H1 (cell line): ENCODE results near the gene USP54. TPM values are rescaled to one million over a fixed set of nuclear protein-coding genes. Genes with fewer than 3 reads are reported as not detected.

Experiments
- CTCF ChIA-PET: fragments of 300-600 bp; sonication (Branson Sonifier 250); formaldehyde crosslinking; loops from one replicate; lab custom pipeline; 2021; ENCODE audit not compliant: partially characterized antibody; lab: Charles Lee
- POLR2A ChIA-PET: fragments of 300-600 bp; sonication (Branson Sonifier 250); formaldehyde crosslinking; loops from one replicate; lab custom pipeline; 2021; ENCODE audit warnings: inconsistent platforms; ENCODE audit not compliant: partially characterized antibody; lab: Charles Lee
- DNase-seq, 2 experiments: peaks; one replicate each; pipeline versions ENCODE4 v3.0.0 to v3.0.0-alpha.2; 2010 to 2022; ENCODE audit warnings: low spot score in 2 of 2, low read depth in 1 of 2, mixed read lengths in 1 of 2
- FAIRE-seq: peaks from 2 replicates; lab custom pipeline; 2011; peaks lifted over from hg19 to GRCh38; lab: Jason Lieb, UNC
- H2AFZ ChIP-seq: 2 replicates; pipeline ENCODE4 v1.8.1; 2012; ENCODE audit warnings: low read length, inconsistent platforms
- H2AK5ac ChIP-seq: 2 replicates; pipeline ENCODE4 v1.6.1; 2013; ENCODE audit warnings: low read depth, low read length
- H2BK120ac ChIP-seq: replicated peaks from 2 replicates; pipeline ENCODE3; 2013; ENCODE audit warnings: low read depth, low read length, inconsistent platforms
- H2BK12ac ChIP-seq: 2 replicates; pipeline ENCODE4 v1.6.1; 2013; ENCODE audit warnings: low read depth, low read length
- H2BK15ac ChIP-seq: 2 replicates; pipeline ENCODE4 v1.6.1; 2013; ENCODE audit warnings: low read length
- H2BK20ac ChIP-seq: 2 replicates; pipeline ENCODE4 v1.6.1; 2013; ENCODE audit warnings: low read length
- H2BK5ac ChIP-seq: 2 replicates; pipeline ENCODE4 v1.6.1; 2013; ENCODE audit warnings: low read depth, low read length
- H3K14ac ChIP-seq: 2 replicates; pipeline ENCODE4 v1.6.1; 2013; ENCODE audit warnings: inconsistent platforms; ENCODE audit not compliant: insufficient read length
- H3K18ac ChIP-seq: 2 replicates; pipeline ENCODE4 v1.6.1; 2013; ENCODE audit warnings: low read length; ENCODE audit errors: extremely low read depth
- H3K23ac ChIP-seq: 2 replicates; pipeline ENCODE4 v1.6.1; 2013; ENCODE audit warnings: inconsistent platforms; ENCODE audit not compliant: insufficient read length
- H3K23me2 ChIP-seq: 2 replicates; pipeline ENCODE4 v1.6.1; 2013; ENCODE audit warnings: low read depth, low read length
- H3K27ac ChIP-seq: 2 replicates; pipeline ENCODE4 v1.6.1; 2011; ENCODE audit warnings: low read depth, low read length, inconsistent platforms
- H3K27me3 ChIP-seq, 4 experiments: replicated peaks in 1 of 4; 1 replicate in 1 of 4; 2 replicates in 3 of 4; pipeline versions ENCODE4 v1.6.1 to v1.8.1; 2011 to 2013; ENCODE audit warnings: low read length in 3 of 4, mild to moderate bottlenecking in 3 of 4, inconsistent platforms in 2 of 4, mixed read lengths in 2 of 4, moderate library complexity in 1 of 4; ENCODE audit not compliant: control insufficient read depth in 3 of 4, insufficient read depth in 3 of 4; ENCODE audit errors: extremely low read depth in 1 of 4
- H3K36me3 ChIP-seq, 4 experiments: 2 replicates each; pipeline versions ENCODE4 v1.6.1 to v1.8.1; 2011 to 2013; ENCODE audit warnings: mild to moderate bottlenecking in 4 of 4, low read length in 3 of 4, moderate library complexity in 2 of 4, control low read depth in 1 of 4, inconsistent platforms in 1 of 4; ENCODE audit not compliant: insufficient read depth in 4 of 4, control insufficient read depth in 2 of 4
- H3K4ac ChIP-seq: replicated peaks from 2 replicates; pipeline ENCODE3; 2013; ENCODE audit warnings: low read length, low read depth, mixed read lengths, inconsistent platforms; ENCODE audit not compliant: insufficient read length
- H3K4me1 ChIP-seq, 4 experiments: replicated peaks in 1 of 4; 1 replicate in 1 of 4; 2 replicates in 3 of 4; pipeline versions ENCODE4 v1.6.1 to v1.8.1; 2011 to 2013; ENCODE audit warnings: low read length in 3 of 4, inconsistent platforms in 2 of 4, mixed read lengths in 1 of 4; ENCODE audit not compliant: insufficient read depth in 4 of 4, control insufficient read depth in 3 of 4
- H3K4me2 ChIP-seq, 2 experiments: 2 replicates each; pipeline versions ENCODE4 v1.6.1 to v1.8.1; 2011 to 2013; ENCODE audit warnings: low read depth in 2 of 2, low read length in 2 of 2, control low read depth in 1 of 2, inconsistent platforms in 1 of 2, mild to moderate bottlenecking in 1 of 2; ENCODE audit not compliant: insufficient read depth in 1 of 2
- H3K4me3 ChIP-seq, 4 experiments: fragments of 200-600, 300-600 bp in 1 of 4; sonication (generic), shearing (Covaris generic), sonication (Bioruptor Twin) in 1 of 4; 2 replicates each; pipeline versions ENCODE4 v1.5.1 to v1.8.1; 2011 to 2016; ENCODE audit warnings: low read length in 4 of 4, low read depth in 3 of 4, control low read depth in 2 of 4, inconsistent platforms in 2 of 4, mild to moderate bottlenecking in 2 of 4, mixed read lengths in 1 of 4, moderate library complexity in 1 of 4; ENCODE audit not compliant: insufficient read depth in 2 of 4; ENCODE audit errors: extremely low read depth in 1 of 4
- H3K56ac ChIP-seq: replicated peaks from 2 replicates; pipeline ENCODE3; 2013; ENCODE audit warnings: low read depth, mild to moderate bottlenecking, mixed read lengths, low read length, inconsistent platforms; ENCODE audit not compliant: insufficient read length
- H3K79me1 ChIP-seq: 2 replicates; pipeline ENCODE4 v1.6.1; 2013; ENCODE audit warnings: low read depth, low read length, control low read depth
- H3K79me2 ChIP-seq, 2 experiments: 2 replicates each; pipeline versions ENCODE4 v1.6.1 to v1.8.1; 2012 to 2013; ENCODE audit warnings: low read length in 2 of 2, mild to moderate bottlenecking in 2 of 2, inconsistent platforms in 1 of 2; ENCODE audit not compliant: insufficient read depth in 2 of 2, control insufficient read depth in 1 of 2
- H3K9ac ChIP-seq, 4 experiments: replicated peaks in 1 of 4; 1 replicate in 1 of 4; 2 replicates in 3 of 4; pipeline versions ENCODE4 v1.6.1 to v1.8.1; 2011 to 2013; ENCODE audit warnings: low read depth in 3 of 4, low read length in 3 of 4, control low read depth in 2 of 4, mild to moderate bottlenecking in 2 of 4, moderate library complexity in 2 of 4, inconsistent platforms in 1 of 4; ENCODE audit errors: extremely low read depth in 1 of 4
- H3K9me3 ChIP-seq, 2 experiments: 2 replicates each; pipeline versions ENCODE4 v1.6.1 to v1.8.1; 2012 to 2013; ENCODE audit warnings: mild to moderate bottlenecking in 2 of 2, moderate library complexity in 2 of 2, control low read depth in 1 of 2, inconsistent platforms in 1 of 2, low read depth in 1 of 2, low read length in 1 of 2, mixed read lengths in 1 of 2; ENCODE audit not compliant: insufficient read depth in 2 of 2
- H4K20me1 ChIP-seq, 2 experiments: replicated peaks in 1 of 2; 2 replicates each; pipeline versions ENCODE3 to v1.8.1; 2011 to 2013; ENCODE audit warnings: inconsistent platforms in 2 of 2, low read length in 2 of 2, mild to moderate bottlenecking in 1 of 2; ENCODE audit not compliant: insufficient read depth in 2 of 2, control insufficient read depth in 1 of 2
- H4K5ac ChIP-seq: 2 replicates; pipeline ENCODE4 v1.6.1; 2013; ENCODE audit warnings: low read length, low read depth, mixed read lengths, inconsistent platforms; ENCODE audit not compliant: insufficient read length
- H4K8ac ChIP-seq: 2 replicates; pipeline ENCODE4 v1.8.0; 2013; ENCODE audit warnings: mild to moderate bottlenecking, moderate library complexity, low read length, inconsistent platforms; ENCODE audit not compliant: insufficient read depth; ENCODE audit errors: extremely low read depth
- H4K91ac ChIP-seq: replicated peaks from 2 replicates; pipeline ENCODE3; 2013; ENCODE audit warnings: low read length, mixed read lengths, inconsistent platforms; ENCODE audit not compliant: insufficient read length
- BCL11A ChIP-seq, 2 experiments: IDR thresholded peaks; one replicate each; pipeline ENCODE4 v1.6.1; 2011; ENCODE audit warnings: low read depth in 2 of 2, low read length in 2 of 2, mild to moderate bottlenecking in 2 of 2
- CHD1 ChIP-seq: IDR thresholded peaks from 2 replicates; pipeline ENCODE4 v1.6.1; 2012; ENCODE audit warnings: low read depth, low read length, improper control_type of control experiment
- EGR1 ChIP-seq: IDR thresholded peaks from 2 replicates; pipeline ENCODE4 v1.6.1; 2011; ENCODE audit warnings: low read depth, low read length, borderline replicate concordance
- EZH2 ChIP-seq: fragments of 200-600 bp; sonication (generic); IDR thresholded peaks from 2 replicates; pipeline ENCODE4 v1.7.1; 2012; ENCODE audit warnings: low read depth, mild to moderate bottlenecking, moderate library complexity, low read length, inconsistent platforms; ENCODE audit not compliant: severe bottlenecking
- KDM5A ChIP-seq: fragments of 200-600 bp; IDR thresholded peaks from 2 replicates; pipeline ENCODE4 v1.7.1; 2012; ENCODE audit warnings: mild to moderate bottlenecking, low read length, inconsistent platforms, mixed read lengths
- MAFK ChIP-seq: IDR thresholded peaks from 2 replicates; pipeline ENCODE4 v1.6.1; 2012; ENCODE audit warnings: low read depth, mild to moderate bottlenecking, improper control_type of control experiment, low read length
- POLR2AphosphoS5 ChIP-seq: IDR thresholded peaks from 2 replicates; pipeline ENCODE4 v1.6.1; 2011; ENCODE audit warnings: low read depth, low read length
- SIN3A ChIP-seq, 2 experiments: IDR thresholded peaks in 1 of 2; conservative IDR thresholded peaks in 1 of 2; 2 replicates each; pipeline ENCODE4 v1.6.1; 2011 to 2012; ENCODE audit warnings: low read length in 2 of 2, improper control_type of control experiment in 1 of 2, low read depth in 1 of 2, mild to moderate bottlenecking in 1 of 2
- TAF1 ChIP-seq: IDR thresholded peaks from 2 replicates; pipeline ENCODE4 v1.6.1; 2011; ENCODE audit warnings: mild to moderate bottlenecking, low read depth, low read length
- TAF7 ChIP-seq: optimal IDR thresholded peaks from 2 replicates; pipeline ENCODE3; 2011; ENCODE audit warnings: low read depth, mild to moderate bottlenecking, inconsistent platforms, low read length, moderate library complexity, borderline replicate concordance
- TBP ChIP-seq: IDR thresholded peaks from 2 replicates; pipeline ENCODE4 v1.6.1; 2011; ENCODE audit warnings: low read depth, low read length, improper control_type of control experiment
- YY1 ChIP-seq: IDR thresholded peaks from 2 replicates; pipeline ENCODE4 v1.6.1; 2011; ENCODE audit warnings: low read depth, mild to moderate bottlenecking, low read length
- WGBS, 2 experiments: shearing (Covaris generic) in 1 of 2; methylation state at CpG; one replicate each; pipeline versions ENCODE4 v1.1.6 to v1.1.7; 2013 to 2015; ENCODE audit warnings: low lambda C conversion rate in 2 of 2, mixed read lengths in 2 of 2, inconsistent platforms in 1 of 2, low coverage in 1 of 2, missing lambda C conversion rate in 1 of 2; ENCODE audit not compliant: insufficient replicate concordance in 2 of 2, insufficient coverage in 1 of 2, insufficient read length in 1 of 2; ENCODE audit errors: extremely low coverage in 1 of 2, missing lambda C conversion rate in 1 of 2; 5-methylcytosine and 5-hydroxymethylcytosine counted together
- polyA plus RNA-seq, 7 experiments: library from polyadenylated mRNA; depleted of rRNA in 3 of 7; stranded (reverse) in 5 of 7; unstranded in 2 of 7; fragments of >200 nt in 5 of 7; fragments of 200-250 nt in 2 of 7; gene quantifications; 1 replicate in 5 of 7; 2 replicates in 1 of 7; 4 replicates in 1 of 7; pipeline versions ENCODE4 v1.2.1 to v1.2.3, GENCODE V29; 2011 to 2013; ENCODE audit warnings: missing spikeins in 2 of 7, mixed read lengths in 2 of 7
- total RNA-seq: library from RNA; stranded (reverse); fragmentation: NEBNext Ultra II Directional; extraction: Animal tissue kit (Norgen Biotek cat#: 25700); gene quantifications from 2 replicates; pipeline ENCODE4 v1.2.1, GENCODE V29; 2021

USP54 gene
- total and polyA plus RNA-seq, 2 of the 8 experiments (the other 6 are each of a cell fraction or from before 2014, with no cell fraction given) = 46.2 to 65.6 TPM

DNA sequence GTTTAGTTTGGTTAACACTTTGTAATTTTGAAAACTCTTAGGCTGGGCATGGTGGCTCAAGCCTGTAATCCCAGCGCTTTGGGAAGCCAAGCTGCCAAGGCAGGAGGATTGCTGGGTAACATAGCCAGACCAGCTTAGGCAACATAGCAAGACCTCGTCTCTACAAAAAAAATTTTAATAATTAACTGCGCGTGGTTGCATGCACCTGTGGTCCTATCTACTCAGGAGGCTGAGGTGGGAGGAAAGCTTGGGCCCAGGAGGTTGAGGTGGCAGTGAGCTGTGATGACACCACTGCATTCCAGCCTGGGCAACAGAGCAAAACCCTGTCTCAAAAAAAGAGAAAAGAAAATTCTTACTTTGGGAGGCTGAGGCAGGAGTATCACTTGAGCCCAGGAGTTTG is 31.9 kb upstream of the USP54 start:
- WGBS, 2 experiments = 96% methylated on average over 4 of the region's 4 CpGs; no CpG with 5 or more reads in 1 of the 2 experiments
- Histone ChIP-seq H3K4me1 (no peaks in the 10 kb centered on the region; a peak in 1 of 7 replicates), H3K79me1 (peaks cover 5% of the 10 kb centered on the region; the same call in 1 of the 2 replicates), H3K36me3 (no peaks in the 10 kb centered on the region), H2BK15ac (no peak overlapping the region), H2BK12ac (no peak overlapping the region), H3K18ac (no peak overlapping the region), H3K56ac (no peak overlapping the region), H2BK20ac (no peak overlapping the region), H3K23me2 (peaks cover 5% of the 10 kb centered on the region; the same call in 1 of the 2 replicates), H2BK5ac (no peak overlapping the region), H2AFZ (no peak overlapping the region), H3K4me2 (no peak overlapping the region), H2BK120ac (no peak overlapping the region), H4K8ac (no peak overlapping the region), H2AK5ac (no peak overlapping the region), H3K27ac (no peak overlapping the region), H3K79me2 (peaks cover 0 to 39% of the 10 kb centered on the region in 2 experiments; a peak in 3 of 4 replicates), H3K4me3 (no peak overlapping the region), H3K4ac (no peak overlapping the region), H3K27me3 (no peaks in the 10 kb centered on the region), H3K14ac (no peak overlapping the region), H4K20me1 (no peaks in the 10 kb centered on the region), H3K23ac (no peak overlapping the region), H4K5ac (no peak overlapping the region), H4K91ac (no peak overlapping the region), H3K9ac (no peak overlapping the region), H3K9me3 (no peaks in the 10 kb centered on the region)
- DNase-seq = no peak
- TF ChIP-seq MAFK (no peak), TAF7 (no peak), POLR2AphosphoS5 (no peak), KDM5A (no peak), EZH2 (no peak), TBP (no peak), SIN3A (conservative IDR thresholded peaks at IDR 0.05 in 1 of 2, IDR thresholded peaks at IDR 0.05 in 1 of 2; ENCODE audit: low read depth in 1 of 2, low read length in 2 of 2) (no peak), YY1 (no peak), BCL11A (IDR thresholded peaks at IDR 0.05; ENCODE audit: low read depth in 2 of 2, low read length in 2 of 2) (no peak), TAF1 (no peak), CHD1 (no peak), EGR1 (no peak)
- ChIA-PET CTCF (interaction anchor here (1.9 to 6.8 kb wide), 2 partner anchors 20 to 94 kb away, joined by 4 to 29 read pairs; no protein-coding TSS in a partner anchor), POLR2A (interaction anchor here (0.5 to 3.7 kb wide), 5 partner anchors 11 to 282 kb away, joined by 3 to 14 read pairs (median 3); partner anchors contain the start of gene USP54)
- FAIRE-seq = no peak
